ENCODE results near the gene LNX2.

GRCh38 chr13:27643334-27644132, 23.2 kb upstream of the LNX2 start:
- TF ChIP-seq, protein P1, sequence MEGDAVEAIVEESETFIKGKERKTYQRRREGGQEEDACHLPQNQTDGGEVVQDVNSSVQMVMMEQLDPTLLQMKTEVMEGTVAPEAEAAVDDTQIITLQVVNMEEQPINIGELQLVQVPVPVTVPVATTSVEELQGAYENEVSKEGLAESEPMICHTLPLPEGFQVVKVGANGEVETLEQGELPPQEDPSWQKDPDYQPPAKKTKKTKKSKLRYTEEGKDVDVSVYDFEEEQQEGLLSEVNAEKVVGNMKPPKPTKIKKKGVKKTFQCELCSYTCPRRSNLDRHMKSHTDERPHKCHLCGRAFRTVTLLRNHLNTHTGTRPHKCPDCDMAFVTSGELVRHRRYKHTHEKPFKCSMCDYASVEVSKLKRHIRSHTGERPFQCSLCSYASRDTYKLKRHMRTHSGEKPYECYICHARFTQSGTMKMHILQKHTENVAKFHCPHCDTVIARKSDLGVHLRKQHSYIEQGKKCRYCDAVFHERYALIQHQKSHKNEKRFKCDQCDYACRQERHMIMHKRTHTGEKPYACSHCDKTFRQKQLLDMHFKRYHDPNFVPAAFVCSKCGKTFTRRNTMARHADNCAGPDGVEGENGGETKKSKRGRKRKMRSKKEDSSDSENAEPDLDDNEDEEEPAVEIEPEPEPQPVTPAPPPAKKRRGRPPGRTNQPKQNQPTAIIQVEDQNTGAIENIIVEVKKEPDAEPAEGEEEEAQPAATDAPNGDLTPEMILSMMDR (IDR thresholded peaks at IDR 0.05) = no peak
- no peak for TF ChIP-seq POLR2A (IDR thresholded peaks at IDR 0.05)
